GM12892 (cell line): Measurements from ENCODE around the gene COG2.

Source experiments
- DNase-seq: peaks from one replicate; pipeline ENCODE4 v3.0.0; 2011; ENCODE audit not compliant: insufficient read length
- FAIRE-seq: peaks from 2 replicates; lab custom pipeline; 2011; peaks lifted over from hg19 to GRCh38; lab: Jason Lieb, UNC
- POLR2A ChIP-seq: IDR thresholded peaks from 2 replicates; pipeline ENCODE4 v1.6.1; 2011; ENCODE audit warnings: low read depth, low read length, control low read depth
- POLR2AphosphoS5 ChIP-seq: IDR thresholded peaks from 2 replicates; pipeline ENCODE4 v1.6.1; 2011; ENCODE audit warnings: low read depth, low read length, control low read depth
- TAF1 ChIP-seq: IDR thresholded peaks from 2 replicates; pipeline ENCODE4 v1.6.1; 2011; ENCODE audit warnings: low read depth, mild to moderate bottlenecking, control low read depth, low read length, borderline replicate concordance

Gene COG2

GRCh38 chr1:230705289-230706019 is 63.2 kb downstream of the COG2 start:
- DNase-seq (no peak), FAIRE-seq (no peak)
- TF ChIP-seq TAF1, result no peak
- no peak for TF ChIP-seq POLR2AphosphoS5
- no peak for TF ChIP-seq POLR2A

- FAIRE-seq, result no peak
- DNase-seq, result no peak
- TF ChIP-seq POLR2A (no peak), TAF1 (no peak), POLR2AphosphoS5 (no peak)
These were observed 63.9 kb downstream of the COG2 start for GRCh38 chr1:230706020-230706699.

GRCh38 chr1:230706887-230707731 is 64.8 kb downstream of the COG2 start:
- DNase-seq (no peak), FAIRE-seq (no peak)
- TF ChIP-seq POLR2AphosphoS5, result no peak
- TF ChIP-seq POLR2A, result no peak
- no peak for TF ChIP-seq TAF1

GRCh38 chr1:230707732-230708630 is 65.7 kb downstream of the COG2 start:
- DNase-seq, result no peak
- no peak for FAIRE-seq

GRCh38 chr1:230708631-230709580 is 66.6 kb downstream of the COG2 start:
- no peak for DNase-seq
- no peak for FAIRE-seq

More at GRCh38 chr1:230707732-230708630, 65.7 kb downstream of the COG2 start:
- TF ChIP-seq POLR2AphosphoS5, result no peak

GRCh38 chr1:230709619-230710542 is 67.6 kb downstream of the COG2 start:
- no peak for DNase-seq
- TF ChIP-seq POLR2A (no peak), POLR2AphosphoS5 (no peak), TAF1 (no peak)

More at GRCh38 chr1:230708631-230709580, 66.6 kb downstream of the COG2 start:
- TF ChIP-seq POLR2A (no peak), TAF1 (no peak), POLR2AphosphoS5 (no peak)

GRCh38 chr1:230710543-230710904 is 68.2 kb downstream of the COG2 start:
- TF ChIP-seq TAF1, result no peak
- TF ChIP-seq POLR2A, result no peak
- no peak for TF ChIP-seq POLR2AphosphoS5
- DNase-seq (no peak), FAIRE-seq (no peak)

More at GRCh38 chr1:230709619-230710542, 67.6 kb downstream of the COG2 start:
- no peak for FAIRE-seq

GRCh38 chr1:230711245-230711644 is 69.0 kb downstream of the COG2 start:
- no peak for TF ChIP-seq TAF1
- no peak for TF ChIP-seq POLR2AphosphoS5
- TF ChIP-seq POLR2A, result no peak
- DNase-seq (no peak), FAIRE-seq (no peak)

- DNase-seq (no peak), FAIRE-seq (no peak)
- TF ChIP-seq TAF1 (no peak), POLR2A (no peak), POLR2AphosphoS5 (no peak)
These were observed 70.2 kb downstream of the COG2 start for GRCh38 chr1:230712470-230712942.
